Liver (tissue), 3 donors: ENCODE data around the gene TAF4.

ENCODE experiments used
- FOXA1 ChIP-seq: IDR thresholded peaks from 2 replicates; pipeline ENCODE4 v1.6.1; 2016; ENCODE audit warnings: antibody characterized with exemption
- GABPA ChIP-seq, 2 donors: IDR thresholded peaks in 1 of 2; conservative IDR thresholded peaks in 1 of 2; 2 replicates each; pipeline ENCODE4 v1.6.1; 2016; ENCODE audit warnings: antibody characterized with exemption in 2 of 2, mild to moderate bottlenecking in 1 of 2, moderate library complexity in 1 of 2
- JUND ChIP-seq, 2 donors: IDR thresholded peaks; 2 replicates each; pipeline ENCODE4 v1.6.1; 2016; ENCODE audit warnings: antibody characterized with exemption in 2 of 2
- NR2F2 ChIP-seq: IDR thresholded peaks from 2 replicates; pipeline ENCODE4 v1.6.1; 2016; ENCODE audit warnings: antibody characterized with exemption
- RAD21 ChIP-seq, 2 donors: IDR thresholded peaks; 2 replicates each; pipeline ENCODE4 v1.6.1; 2016; ENCODE audit warnings: antibody characterized with exemption in 2 of 2, mild to moderate bottlenecking in 2 of 2
- SP1 ChIP-seq: IDR thresholded peaks from 2 replicates; pipeline ENCODE4 v1.6.1; 2018; ENCODE audit warnings: antibody characterized with exemption, mild to moderate bottlenecking
- TAF1 ChIP-seq: conservative IDR thresholded peaks from 2 replicates; pipeline ENCODE4 v1.6.1; 2016; ENCODE audit warnings: antibody characterized with exemption, mild to moderate bottlenecking
- YY1 ChIP-seq: IDR thresholded peaks from 2 replicates; pipeline ENCODE4 v1.6.1; 2016; ENCODE audit warnings: antibody characterized with exemption, mild to moderate bottlenecking
- TF ChIP-seq, protein P1 (sequence below): fragments of 150-350 bp; IDR thresholded peaks from 2 replicates; pipeline ENCODE4 v1.5.1; 2017; ENCODE audit warnings: improper control_type of control experiment, low read depth, low read length; ENCODE audit not compliant: missing input control
- TF ChIP-seq, protein P2 (sequence below): IDR thresholded peaks from 2 replicates; pipeline ENCODE4 v1.6.1; 2016; ENCODE audit warnings: antibody characterized with exemption, mild to moderate bottlenecking
- TF ChIP-seq, protein P3 (sequence below): IDR thresholded peaks from 2 replicates; pipeline ENCODE4 v1.6.1; 2016; ENCODE audit warnings: antibody characterized with exemption
- TF ChIP-seq, protein P4 (sequence below): IDR thresholded peaks from 2 replicates; pipeline ENCODE4 v1.6.1; 2016; ENCODE audit warnings: antibody characterized with exemption
- donor health status: healthy.
- donor health status: healthy.

DNA sequence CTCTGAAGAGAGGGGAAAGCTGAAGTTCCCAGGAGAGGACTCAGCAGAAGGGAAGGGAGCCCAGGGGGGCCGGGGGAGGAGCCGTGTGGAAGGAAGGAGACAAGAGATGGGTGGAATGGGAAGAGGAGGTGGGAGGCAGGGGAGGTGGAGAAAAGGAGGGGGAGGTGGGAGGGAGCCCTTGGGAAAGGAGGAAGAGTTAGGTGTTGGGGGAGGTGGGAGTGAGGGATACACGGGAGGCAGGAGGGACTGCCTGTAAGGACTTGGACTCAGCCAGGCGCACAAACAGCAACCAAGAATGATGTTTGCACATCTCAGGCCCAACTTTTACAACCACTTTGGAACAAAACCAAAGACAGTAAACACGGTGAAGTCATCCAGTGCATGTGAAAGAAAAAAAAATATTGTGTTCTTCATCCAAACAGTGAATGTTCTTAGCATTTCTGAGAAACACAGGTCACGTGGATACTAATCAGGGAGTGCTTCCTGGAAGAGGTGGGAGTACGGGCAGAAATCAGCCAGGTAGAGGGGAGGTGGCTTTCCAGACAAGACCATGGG is 39.2 kb upstream of the TAF4 start:
- no peak for TF ChIP-seq TAF1
- no peak for TF ChIP-seq FOXA1
- TF ChIP-seq, protein P1, sequence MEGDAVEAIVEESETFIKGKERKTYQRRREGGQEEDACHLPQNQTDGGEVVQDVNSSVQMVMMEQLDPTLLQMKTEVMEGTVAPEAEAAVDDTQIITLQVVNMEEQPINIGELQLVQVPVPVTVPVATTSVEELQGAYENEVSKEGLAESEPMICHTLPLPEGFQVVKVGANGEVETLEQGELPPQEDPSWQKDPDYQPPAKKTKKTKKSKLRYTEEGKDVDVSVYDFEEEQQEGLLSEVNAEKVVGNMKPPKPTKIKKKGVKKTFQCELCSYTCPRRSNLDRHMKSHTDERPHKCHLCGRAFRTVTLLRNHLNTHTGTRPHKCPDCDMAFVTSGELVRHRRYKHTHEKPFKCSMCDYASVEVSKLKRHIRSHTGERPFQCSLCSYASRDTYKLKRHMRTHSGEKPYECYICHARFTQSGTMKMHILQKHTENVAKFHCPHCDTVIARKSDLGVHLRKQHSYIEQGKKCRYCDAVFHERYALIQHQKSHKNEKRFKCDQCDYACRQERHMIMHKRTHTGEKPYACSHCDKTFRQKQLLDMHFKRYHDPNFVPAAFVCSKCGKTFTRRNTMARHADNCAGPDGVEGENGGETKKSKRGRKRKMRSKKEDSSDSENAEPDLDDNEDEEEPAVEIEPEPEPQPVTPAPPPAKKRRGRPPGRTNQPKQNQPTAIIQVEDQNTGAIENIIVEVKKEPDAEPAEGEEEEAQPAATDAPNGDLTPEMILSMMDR: no peak
- TF ChIP-seq, protein P2, sequence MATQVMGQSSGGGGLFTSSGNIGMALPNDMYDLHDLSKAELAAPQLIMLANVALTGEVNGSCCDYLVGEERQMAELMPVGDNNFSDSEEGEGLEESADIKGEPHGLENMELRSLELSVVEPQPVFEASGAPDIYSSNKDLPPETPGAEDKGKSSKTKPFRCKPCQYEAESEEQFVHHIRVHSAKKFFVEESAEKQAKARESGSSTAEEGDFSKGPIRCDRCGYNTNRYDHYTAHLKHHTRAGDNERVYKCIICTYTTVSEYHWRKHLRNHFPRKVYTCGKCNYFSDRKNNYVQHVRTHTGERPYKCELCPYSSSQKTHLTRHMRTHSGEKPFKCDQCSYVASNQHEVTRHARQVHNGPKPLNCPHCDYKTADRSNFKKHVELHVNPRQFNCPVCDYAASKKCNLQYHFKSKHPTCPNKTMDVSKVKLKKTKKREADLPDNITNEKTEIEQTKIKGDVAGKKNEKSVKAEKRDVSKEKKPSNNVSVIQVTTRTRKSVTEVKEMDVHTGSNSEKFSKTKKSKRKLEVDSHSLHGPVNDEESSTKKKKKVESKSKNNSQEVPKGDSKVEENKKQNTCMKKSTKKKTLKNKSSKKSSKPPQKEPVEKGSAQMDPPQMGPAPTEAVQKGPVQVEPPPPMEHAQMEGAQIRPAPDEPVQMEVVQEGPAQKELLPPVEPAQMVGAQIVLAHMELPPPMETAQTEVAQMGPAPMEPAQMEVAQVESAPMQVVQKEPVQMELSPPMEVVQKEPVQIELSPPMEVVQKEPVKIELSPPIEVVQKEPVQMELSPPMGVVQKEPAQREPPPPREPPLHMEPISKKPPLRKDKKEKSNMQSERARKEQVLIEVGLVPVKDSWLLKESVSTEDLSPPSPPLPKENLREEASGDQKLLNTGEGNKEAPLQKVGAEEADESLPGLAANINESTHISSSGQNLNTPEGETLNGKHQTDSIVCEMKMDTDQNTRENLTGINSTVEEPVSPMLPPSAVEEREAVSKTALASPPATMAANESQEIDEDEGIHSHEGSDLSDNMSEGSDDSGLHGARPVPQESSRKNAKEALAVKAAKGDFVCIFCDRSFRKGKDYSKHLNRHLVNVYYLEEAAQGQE: no peak
- no peak for TF ChIP-seq RAD21 (IDR thresholded peaks at IDR 0.05)
- no peak for TF ChIP-seq GABPA (IDR thresholded peaks at IDR 0.05 in 1 of 2, conservative IDR thresholded peaks at IDR 0.05 in 1 of 2)
- TF ChIP-seq SP1: no peak
- TF ChIP-seq YY1: no peak
- no peak for TF ChIP-seq NR2F2
- TF ChIP-seq JUND (IDR thresholded peaks at IDR 0.05): no peak
- TF ChIP-seq, protein P3, sequence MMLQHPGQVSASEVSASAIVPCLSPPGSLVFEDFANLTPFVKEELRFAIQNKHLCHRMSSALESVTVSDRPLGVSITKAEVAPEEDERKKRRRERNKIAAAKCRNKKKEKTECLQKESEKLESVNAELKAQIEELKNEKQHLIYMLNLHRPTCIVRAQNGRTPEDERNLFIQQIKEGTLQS: no peak
- TF ChIP-seq, protein P4, sequence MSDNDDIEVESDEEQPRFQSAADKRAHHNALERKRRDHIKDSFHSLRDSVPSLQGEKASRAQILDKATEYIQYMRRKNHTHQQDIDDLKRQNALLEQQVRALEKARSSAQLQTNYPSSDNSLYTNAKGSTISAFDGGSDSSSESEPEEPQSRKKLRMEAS: no peak
